Activated naive CD8-positive, alpha-beta T cell treated with anti-CD3 and anti-CD28 coated beads, Interleukin-2, amount 50 U/mL, for 16 hours (primary cell): ENCODE measurements around the gene RFTN1.

ENCODE experiments used
- DNase-seq: peaks from one replicate; pipeline ENCODE4 v3.0.0-alpha.2; 2020; ENCODE audit warnings: low read depth, low spot score

Gene RFTN1

DNA sequence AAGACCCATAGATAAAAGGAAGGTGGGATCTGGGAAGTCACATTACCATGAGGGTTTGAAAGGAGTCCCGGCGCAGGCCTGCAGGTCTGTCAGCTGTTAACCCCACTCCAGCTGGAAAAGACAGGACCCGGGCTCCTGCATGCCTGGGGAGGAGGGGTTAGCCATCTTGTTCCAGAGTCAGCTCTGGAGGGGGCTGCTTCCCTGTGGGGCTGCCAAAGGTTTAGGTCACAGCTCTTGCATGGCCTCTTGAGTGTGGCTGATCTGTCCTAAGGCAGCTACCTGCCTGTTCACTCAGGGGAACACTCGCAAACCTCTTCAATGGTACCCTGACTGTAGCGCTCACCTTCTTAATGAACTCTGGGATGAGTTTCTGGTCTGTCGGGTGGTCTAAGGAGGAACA lies 104.5 kb downstream of the RFTN1 start:
- DNase-seq: no peak

DNA sequence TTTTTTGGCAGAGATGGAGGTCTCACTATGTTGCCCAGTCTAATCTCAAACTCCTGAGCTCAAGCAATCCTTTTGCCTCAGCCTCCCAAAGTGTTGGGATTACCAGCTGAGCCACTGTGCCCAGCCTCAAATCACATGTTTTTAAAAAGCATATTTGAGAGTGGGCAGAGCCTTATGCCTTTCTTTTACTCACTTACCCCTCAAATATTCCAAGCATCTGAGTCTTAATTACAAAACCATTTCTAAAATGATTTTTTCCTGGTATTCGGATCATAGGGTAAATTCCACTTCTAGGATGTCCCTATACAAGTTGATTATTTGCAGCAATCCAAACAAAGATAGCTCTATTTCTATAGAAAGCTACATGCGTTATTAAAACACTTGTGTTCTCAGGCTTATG lies 106.1 kb downstream of the RFTN1 start:
- no peak for DNase-seq

DNA sequence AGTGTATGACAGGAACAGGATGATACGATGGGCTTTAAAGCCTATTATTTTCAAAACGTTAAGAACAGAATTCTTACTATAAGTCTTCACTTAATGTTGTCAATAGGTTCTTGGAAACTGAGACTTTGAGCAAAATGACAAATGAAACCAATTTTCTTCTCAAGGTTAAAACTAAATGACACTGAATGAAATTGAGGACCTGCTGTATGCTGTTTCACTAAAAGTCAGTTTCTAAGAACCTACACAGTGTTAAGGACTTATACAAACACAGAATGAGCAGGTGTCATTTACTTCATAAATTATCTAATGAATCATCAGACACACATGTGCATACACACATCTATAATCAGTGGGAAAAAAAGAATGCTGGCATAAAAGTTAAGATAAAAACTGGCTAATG lies 106.9 kb downstream of the RFTN1 start:
- no peak for DNase-seq

DNA sequence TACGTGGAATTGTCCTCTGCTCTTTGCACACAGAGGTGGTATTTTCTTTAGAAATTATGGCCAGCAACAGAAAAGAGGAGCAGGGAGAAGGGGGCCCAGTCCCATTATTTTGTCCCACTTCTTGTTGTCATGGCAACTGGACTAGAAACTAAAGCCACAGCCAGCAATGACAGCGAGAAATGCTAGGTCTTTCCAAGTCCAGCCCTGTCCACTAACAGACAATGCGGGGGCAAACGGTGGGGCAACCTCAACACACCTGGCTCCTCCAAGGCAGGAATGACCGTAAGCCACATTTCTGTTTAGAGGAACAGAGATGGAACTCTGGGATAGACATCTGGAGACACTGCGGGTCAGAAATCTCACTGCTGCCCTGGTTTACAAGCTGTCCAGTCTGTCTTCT lies 107.3 kb downstream of the RFTN1 start:
- no peak for DNase-seq

DNA sequence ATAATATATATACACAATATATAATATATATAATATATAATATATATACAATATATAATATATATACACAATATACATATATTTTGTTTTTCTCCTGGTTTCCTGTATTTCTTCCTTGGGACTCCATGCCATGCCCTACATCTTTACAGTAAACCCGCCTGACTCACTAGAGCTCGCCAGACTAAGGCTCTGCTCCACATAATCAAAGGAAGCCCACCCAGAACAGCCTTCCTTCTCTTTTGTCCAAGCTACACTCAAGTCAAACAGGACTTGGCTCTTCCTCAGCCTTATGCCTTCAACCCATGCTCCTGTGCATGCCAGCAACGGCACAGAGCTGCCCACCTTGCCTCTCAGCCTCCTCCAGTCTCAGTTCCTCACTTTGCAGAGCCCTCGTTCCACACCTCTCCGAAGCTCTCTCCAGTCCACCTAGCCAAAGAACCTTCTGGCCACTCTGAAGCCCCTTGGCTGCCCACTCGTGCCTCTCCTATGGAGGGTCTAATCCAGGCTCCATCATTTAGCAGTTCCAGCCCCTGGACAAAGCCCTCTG lies 109.1 kb downstream of the RFTN1 start:
- DNase-seq: no peak

DNA sequence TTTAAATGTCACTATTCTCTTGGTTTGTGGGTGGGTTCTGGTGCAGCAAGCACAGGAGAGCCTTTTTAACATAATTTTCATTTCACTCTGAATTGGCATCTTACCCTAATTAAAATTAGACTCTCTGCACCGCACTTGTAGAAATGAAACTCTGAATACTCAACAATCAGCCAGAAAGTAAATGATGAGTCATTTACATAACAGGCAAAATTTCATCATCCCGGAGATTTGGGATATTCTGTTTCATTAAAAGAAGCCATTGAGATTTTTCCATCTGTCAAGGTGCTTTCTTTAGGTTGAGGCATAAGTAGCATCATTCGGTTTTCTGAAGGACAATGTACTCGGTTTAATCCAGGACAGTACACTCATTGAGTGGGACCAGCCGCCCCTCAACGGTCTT lies 111.0 kb downstream of the RFTN1 start:
- no peak for DNase-seq

DNA sequence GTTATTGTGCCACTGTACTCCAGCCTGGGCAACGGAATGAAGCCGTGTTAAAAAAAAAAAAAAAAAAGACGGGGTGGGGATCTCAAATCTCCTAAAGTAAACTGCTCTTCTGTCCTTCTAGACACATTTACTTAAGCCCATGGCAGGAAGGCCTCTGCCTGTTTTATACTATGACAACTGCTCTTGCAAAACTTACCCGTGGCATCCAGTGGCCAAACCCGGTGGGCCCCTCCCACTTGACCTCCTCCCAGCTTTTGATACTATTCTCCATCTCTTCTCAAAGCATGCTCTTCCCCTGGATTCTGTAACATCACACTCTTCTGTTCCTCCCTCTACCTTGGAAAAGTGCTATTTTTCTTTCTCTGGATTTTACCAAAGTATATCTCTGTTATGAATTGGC lies 112.2 kb downstream of the RFTN1 start:
- no peak for DNase-seq

DNA sequence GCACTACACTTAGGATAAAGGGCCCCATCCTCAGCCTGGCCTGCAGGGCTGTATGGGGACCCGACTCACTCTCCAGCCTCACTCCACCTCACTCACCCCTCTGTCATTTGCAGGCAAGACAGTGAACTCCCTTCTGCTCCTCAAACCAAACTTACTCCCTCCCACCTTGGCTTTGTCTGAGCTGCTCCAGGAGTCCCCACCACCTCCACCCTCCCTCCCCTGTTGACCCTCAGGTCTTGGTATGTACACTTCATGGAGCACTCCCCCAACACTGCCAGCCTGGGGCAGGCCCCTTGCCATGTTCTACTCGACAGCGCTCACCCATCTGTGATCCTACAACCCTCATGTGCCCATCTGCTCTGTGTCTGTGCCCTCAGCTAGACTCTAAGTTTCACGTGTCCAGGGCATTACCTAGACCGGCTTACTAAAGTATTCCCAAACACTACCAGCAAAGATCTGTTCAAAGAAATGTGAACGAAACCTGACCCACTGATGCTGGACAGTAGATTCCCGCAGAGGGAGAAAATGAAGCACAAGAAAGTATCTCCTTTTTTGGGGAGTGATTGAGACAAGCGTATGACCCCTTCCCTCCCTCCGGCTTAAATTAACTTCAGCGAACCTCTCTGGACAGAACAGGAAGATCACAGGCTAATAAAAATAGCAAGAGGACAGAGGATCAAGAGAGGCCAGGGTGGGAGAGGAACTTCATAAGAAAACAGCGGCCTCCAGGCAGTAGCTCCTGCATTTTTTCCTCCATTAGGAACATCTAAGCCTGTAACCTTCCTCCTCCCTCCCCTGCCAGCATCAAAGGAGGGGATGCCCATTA lies 113.2 kb downstream of the RFTN1 start:
- no peak for DNase-seq

DNA sequence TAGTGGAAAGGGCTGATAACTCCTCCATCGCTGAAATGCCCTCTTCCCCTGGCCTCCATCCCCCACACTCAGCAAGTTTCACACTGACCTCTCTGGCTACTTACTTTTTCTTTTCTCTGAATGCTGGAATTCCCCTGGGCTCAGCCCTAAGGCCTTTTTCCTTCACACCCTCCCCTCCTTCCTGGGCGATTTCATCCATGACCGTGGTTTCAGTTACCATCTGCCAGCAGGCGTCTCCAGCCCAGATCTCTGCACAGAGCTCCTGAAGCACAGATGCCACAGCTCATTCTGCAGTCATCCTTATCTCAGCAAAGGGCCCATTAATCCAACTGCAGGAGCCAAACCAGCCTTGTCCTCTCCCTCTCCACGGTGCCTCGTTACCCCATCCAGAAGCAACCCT lies 114.0 kb downstream of the RFTN1 start:
- no peak for DNase-seq

DNA sequence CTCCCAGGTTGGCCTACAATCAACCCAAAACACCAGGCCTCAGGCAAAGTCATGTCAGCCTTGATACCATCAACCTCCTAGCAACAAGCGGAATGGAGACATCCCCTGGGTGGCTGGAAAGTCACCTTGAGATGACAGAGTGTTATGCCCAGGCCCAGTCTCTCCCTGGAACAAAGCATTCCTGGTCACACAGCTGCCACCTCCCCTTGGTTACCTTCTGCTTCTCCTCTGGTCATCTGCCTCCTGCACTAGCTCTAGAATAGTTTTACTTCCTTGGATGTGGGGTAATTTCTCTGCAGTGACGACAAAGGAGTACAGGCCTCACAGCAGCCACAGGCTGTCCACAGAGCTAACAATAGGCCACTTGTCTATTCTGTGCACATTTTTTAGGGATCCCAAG lies 114.9 kb downstream of the RFTN1 start:
- no peak for DNase-seq

DNA sequence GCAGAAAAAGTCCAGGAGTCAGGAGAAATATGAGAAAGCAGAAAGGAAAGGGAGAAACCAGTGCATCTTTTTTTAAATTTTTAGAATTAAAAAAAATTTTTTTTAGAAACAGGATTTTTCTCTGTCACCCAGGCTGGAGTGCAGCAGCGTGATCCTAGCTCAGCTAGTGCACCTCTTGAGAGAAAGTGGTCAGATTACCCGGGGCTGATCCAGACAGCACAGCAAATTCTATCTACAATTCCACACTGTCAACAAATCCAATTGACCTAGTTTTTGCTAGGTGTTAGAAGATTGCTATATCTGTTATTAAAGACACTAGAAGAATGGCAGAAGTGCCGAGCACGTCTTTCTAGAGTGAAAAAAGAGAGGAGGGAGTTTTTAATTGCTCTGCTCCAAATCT lies 117.3 kb downstream of the RFTN1 start:
- no peak for DNase-seq

DNA sequence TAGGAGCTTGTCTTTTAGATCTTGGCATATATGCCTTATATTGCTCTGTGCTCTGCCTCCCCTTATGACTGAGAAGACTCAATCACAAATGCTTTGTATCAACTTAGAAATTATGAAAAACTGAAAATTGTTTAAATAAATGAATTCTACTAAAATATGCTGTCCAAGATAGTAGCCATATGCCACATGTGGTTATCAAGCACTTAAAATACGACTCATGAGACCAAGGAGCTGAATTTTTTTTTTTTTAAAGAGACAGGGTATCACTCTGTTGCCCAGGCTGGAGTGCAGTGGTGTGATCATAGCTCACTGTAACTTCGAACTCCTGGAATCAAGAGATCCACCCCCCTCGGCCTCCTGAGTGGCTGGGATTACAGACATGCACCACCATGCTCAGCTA lies 118.3 kb downstream of the RFTN1 start:
- no peak for DNase-seq

DNA sequence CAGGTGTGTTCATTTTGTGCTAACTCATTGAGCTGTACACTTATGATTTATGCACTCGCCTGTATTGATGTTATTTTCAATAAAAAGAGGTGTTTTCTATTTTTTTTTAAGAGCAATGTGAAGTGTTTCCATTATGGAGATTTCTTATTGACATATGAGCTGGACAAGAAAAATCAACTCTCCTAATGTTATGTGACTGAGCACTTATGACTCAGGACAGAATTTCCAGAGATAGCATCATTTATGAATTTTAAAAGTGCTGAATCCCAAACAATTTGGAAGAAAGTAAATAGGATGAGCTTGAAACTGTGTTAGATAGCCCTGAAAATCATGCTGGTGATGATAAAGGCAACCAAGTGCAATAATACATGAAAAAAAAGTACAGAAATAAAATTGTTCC lies 118.9 kb downstream of the RFTN1 start:
- DNase-seq: no peak

DNA sequence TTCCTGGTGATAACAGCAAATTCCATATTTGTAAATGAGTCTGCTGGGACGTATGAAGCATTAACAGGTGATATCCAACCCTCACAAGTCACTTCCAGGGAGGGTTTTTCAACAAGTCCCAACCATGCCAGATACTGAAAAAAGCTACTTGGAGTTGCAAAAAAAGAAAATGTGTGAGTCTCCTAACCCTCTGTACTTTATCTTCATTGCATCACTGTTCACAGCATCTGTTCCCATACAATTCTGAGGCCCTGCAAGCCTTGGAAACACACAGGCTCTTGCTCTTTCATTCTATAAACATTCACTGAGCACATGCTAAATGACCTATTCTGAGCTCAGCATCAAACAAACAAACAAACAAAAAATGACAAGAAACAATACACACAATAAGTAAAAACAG lies 120.8 kb downstream of the RFTN1 start:
- no peak for DNase-seq

DNA sequence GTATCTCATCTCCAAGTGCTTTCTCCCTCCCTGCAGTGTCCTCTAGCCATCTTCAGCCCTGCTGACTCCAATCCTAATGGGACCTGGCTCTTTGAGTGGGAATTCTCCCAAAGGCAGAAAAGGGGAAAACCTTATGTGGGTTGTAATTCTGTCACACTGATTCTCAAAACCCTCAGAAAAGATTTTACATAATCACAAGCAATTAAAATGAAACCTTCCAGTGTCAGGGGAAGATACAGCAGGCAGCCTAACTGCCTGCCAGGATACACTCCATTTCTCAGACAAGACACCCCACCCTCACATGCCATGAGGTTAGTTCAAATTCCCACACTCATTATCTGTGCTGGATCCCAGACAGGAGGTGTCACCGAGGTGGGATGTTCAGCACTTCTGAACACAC lies 121.4 kb downstream of the RFTN1 start:
- no peak for DNase-seq

DNA sequence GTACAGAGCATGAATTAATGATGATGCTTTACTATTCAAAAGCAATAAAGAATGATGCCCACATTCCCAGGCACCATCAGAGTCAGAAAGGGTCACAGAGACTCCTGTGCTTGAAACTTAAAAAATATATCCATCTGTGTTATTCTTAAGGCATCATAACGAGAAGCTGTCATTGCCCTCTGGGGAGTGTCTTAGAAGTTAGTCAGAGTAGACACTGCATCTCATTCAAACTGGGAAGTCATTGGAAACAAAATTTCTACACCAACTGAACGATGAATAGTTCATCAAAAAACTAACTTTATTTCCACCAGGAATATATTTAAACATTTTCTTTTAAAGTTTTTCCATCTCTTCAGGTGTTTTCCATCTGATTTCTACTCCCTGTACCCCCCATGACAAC lies 122.9 kb downstream of the RFTN1 start:
- no peak for DNase-seq

DNA sequence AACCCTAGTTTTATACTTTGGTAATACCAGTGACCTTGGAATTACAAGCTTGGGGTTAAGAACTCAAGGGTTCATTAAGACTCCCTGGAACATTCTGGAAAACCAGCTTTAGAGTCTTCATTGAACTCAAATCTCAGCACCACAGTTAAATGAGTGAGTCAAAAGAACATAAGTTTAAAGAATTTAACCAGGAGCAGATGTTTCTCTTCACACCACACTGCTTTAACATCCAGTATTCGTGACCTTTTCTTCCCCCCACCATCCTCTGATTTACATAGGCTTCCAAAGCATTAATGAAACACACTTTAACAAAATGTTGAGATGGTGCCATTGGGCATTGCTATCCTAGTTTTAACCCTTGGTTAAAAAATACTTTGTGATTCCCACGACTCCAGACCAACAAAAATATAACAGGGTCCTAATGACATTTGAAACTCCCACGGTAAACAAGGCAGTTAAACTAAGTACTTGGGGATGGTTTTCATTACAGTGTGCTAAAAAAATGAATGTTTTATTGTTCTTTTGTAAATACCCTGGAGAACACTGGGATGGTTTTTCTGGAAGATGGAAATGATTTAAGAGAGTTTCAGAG lies 124.6 kb downstream of the RFTN1 start:
- no peak for DNase-seq

DNA sequence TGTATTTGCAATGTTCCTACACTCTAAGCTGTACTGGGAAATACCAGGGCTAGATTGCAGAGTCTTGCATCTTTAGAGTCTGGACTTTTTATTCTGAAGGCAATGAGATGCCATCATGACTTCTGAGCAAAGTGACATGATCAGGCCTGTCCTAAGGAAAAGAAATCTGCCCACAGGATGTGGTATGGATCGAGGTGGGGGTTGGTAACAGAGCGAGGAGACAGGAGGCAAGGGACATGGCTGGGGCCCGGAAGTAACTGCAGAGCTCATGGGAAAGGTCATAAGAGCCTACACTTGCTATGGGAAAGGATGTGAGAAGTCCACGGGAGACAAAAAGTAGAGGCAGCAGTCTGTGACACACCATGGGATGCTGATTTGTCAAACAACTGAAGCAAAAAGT lies 126.9 kb downstream of the RFTN1 start:
- DNase-seq: no peak

DNA sequence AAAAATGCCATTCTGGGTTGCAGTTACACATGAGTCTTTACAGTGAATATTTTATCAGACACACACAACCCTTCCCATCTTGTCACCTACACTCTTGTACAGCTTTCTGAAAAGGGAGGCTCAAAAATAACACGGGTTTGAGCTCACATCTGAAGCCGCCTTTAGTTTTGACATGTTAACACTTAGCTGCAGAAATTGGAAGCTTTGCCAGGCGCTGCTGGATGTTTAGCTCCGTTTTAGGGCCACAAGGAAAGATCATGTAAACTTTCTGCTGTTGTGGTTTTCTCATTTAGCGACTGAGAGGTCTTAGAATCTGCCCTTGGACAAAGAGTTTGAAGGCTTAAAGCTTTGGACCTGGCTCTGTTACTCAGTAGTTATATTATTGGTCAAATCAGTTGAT lies 128.3 kb downstream of the RFTN1 start:
- DNase-seq: no peak

DNA sequence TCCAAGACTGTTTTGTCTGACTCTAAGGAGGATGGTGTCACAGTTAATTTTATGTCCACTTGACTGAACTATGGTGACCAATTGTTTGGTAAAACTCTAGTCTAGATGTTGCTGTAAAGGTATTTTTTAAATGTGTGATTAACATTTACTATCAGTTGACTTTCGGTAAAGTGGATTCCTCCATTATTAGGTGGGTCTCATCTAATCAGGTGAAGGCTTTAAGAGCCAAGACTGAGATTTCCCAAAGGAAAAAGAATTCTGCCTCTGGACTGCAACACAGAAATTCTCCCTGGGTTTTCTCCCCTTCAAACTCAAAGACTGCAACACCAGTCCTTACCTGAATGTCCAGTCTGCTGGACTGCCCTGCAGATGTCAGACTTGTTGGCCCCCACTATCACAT lies 129.6 kb downstream of the RFTN1 start:
- DNase-seq: no peak

DNA sequence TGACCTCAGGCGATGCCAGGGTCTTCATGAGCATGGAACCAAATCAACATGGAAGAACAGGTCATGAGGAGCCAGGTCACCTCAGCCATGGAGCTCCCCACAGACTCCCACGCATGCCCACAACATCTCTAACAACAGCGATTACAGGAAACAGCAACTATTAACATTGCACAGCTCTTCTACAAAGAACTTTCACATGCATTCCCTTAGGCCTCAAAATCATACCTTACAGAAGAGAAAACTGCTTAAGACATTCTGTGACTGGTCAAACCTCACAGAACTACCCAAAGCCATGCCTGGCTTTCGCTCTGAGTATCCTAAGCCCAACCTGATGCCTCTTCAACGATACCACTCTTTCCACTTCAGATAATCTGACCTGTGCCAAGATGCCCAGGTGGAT lies 130.7 kb downstream of the RFTN1 start:
- DNase-seq: no peak

DNA sequence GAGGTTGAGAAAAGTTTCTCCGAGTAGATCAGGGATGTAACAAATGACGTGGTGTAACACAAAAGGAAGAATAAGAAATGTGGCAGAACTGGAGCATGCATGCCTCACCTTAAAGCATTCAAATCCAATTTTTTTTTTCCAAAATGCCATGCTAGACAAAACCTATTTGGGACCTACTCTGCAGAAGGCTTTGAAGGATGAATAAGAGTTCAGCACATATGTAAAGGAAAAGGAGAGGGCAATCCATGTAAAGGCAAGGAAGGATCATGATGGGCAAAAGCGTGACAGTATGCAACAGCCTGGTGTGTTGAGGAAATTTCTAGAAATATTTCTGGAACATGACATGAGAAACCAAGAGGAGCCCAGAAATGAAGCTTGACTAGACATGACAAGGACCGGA lies 132.1 kb downstream of the RFTN1 start:
- no peak for DNase-seq

DNA sequence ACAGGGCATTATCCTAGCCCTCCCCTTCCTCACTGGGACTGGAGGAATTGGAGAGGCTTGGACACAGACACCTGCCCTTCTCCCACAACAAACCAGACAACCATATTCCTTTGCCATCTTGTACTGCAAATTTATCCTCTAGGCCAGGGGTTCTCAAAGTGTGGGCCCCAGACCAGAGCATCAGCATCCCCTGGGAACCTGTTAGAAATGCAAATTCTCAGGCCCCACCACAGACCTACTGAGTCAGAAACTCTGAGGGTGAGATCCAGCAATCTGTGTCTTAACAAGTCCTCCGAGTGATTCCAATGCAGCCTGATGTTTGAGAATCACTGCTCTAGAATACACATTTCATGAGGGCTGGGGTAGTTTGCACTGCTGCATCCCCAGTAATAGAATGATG lies 133.1 kb downstream of the RFTN1 start:
- no peak for DNase-seq
